ENCODE measurements around the gene NOP9.

- no peak for TF ChIP-seq CTCF (IDR thresholded peaks at IDR 0.05; ENCODE audit: low read length)
- no peak for TF ChIP-seq EZH2 (IDR thresholded peaks at IDR 0.05; ENCODE audit: borderline replicate concordance, low read length)
Measured at GRCh38 chr14:24260026-24260779, 39.4 kb upstream of the NOP9 start.
